D721Med (cell line): ENCODE measurements around the gene PCSK4.
A peak's percentile ranks its signal among the peaks of the same experiment; 100 is the strongest.

Experiments used
- DNase-seq: peaks from one replicate; pipeline ENCODE4 v3.0.0; 2011; ENCODE audit warnings: low spot score; ENCODE audit not compliant: insufficient read length
- FAIRE-seq: peaks from 2 replicates; lab custom pipeline; 2011; peaks lifted over from hg19 to GRCh38; lab: Jason Lieb, UNC
- CTCF ChIP-seq: IDR thresholded peaks from 2 replicates; pipeline ENCODE4 v1.5.1; 2012; ENCODE audit warnings: mild to moderate bottlenecking, control low read depth; ENCODE audit not compliant: insufficient read depth; ENCODE audit errors: missing control alignments

Gene PCSK4

GRCh38 chr19:1451916-1452801, 38.0 kb downstream of the PCSK4 start:
- no peak for TF ChIP-seq CTCF
- DNase-seq (no peak), FAIRE-seq (no peak)

GRCh38 chr19:1450735-1451731, 39.1 kb downstream of the PCSK4 start:
- DNase-seq (no peak), FAIRE-seq (no peak)
- TF ChIP-seq CTCF: no peak

GRCh38 chr19:1449467-1450442, 40.4 kb downstream of the PCSK4 start, which contains the start of gene APC2:
Gene APC2 (plus strand): TSS chr19:1450121. CDS start chr19:1453002, 2,881 bp downstream.
- no peak for TF ChIP-seq CTCF
- DNase-seq (peak; percentile 100), FAIRE-seq (no peak)

GRCh38 chr19:1447944-1448343, 42.2 kb downstream of the PCSK4 start:
- TF ChIP-seq CTCF: no peak
- DNase-seq (no peak), FAIRE-seq (no peak)

- FAIRE-seq (no peak), DNase-seq (no peak)
- no peak for TF ChIP-seq CTCF
Measured at GRCh38 chr19:1447504-1447903, 42.6 kb downstream of the PCSK4 start.
